Smooth muscle cell (in vitro differentiated cells): ENCODE measurements around the gene CEP57L1. TPM values are rescaled to one million over a fixed set of nuclear protein-coding genes. Genes with fewer than 3 reads are reported as not detected.

Experiments
- DNase-seq: peaks from one replicate; lab custom pipeline; 2025; ENCODE audit not compliant: unreplicated experiment; lab: John Stamatoyannopoulos, UW
- H2AFZ ChIP-seq: fragments of 200-600 bp; sonication (generic); 2 replicates; pipeline ENCODE4 v1.6.0; 2016; ENCODE audit warnings: antibody characterized with exemption, low read depth, mild to moderate bottlenecking
- H3F3A ChIP-seq: fragments of 200-600 bp; sonication (generic); 2 replicates; pipeline ENCODE4 v1.6.0; 2017; ENCODE audit warnings: antibody characterized with exemption, low read depth
- H3K27ac ChIP-seq: fragments of 200-600 bp; sonication (generic); 2 replicates; pipeline ENCODE4 v1.5.1; 2016; ENCODE audit warnings: low read depth, mild to moderate bottlenecking
- H3K27me3 ChIP-seq: fragments of 200-600 bp; sonication (generic); 2 replicates; pipeline ENCODE4 v1.6.1; 2016; ENCODE audit warnings: low read depth, mild to moderate bottlenecking
- H3K36me3 ChIP-seq: fragments of 200-600 bp; sonication (generic); 2 replicates; pipeline ENCODE4 v1.5.1; 2016; ENCODE audit warnings: low read depth
- H3K4me1 ChIP-seq: fragments of 200-600 bp; sonication (generic); 2 replicates; pipeline ENCODE4 v1.5.1; 2016; ENCODE audit warnings: low read depth
- H3K4me2 ChIP-seq: fragments of 200-600 bp; sonication (generic); 2 replicates; pipeline ENCODE4 v1.6.0; 2016; ENCODE audit warnings: mild to moderate bottlenecking
- H3K4me3 ChIP-seq: fragments of 200-600 bp; sonication (generic); 2 replicates; pipeline ENCODE4 v1.5.1; 2016; ENCODE audit warnings: mild to moderate bottlenecking
- H3K79me2 ChIP-seq: fragments of 200-600 bp; sonication (generic); 2 replicates; pipeline ENCODE4 v1.6.0; 2016; ENCODE audit warnings: low read depth, mild to moderate bottlenecking
- H3K9ac ChIP-seq: fragments of 200-600 bp; sonication (generic); 2 replicates; pipeline ENCODE4 v1.6.0; 2016; ENCODE audit warnings: low read depth
- H3K9me3 ChIP-seq: fragments of 200-600 bp; sonication (generic); replicated peaks from 2 replicates; pipeline ENCODE4 v1.5.1; 2016; ENCODE audit warnings: low read depth
- H4K20me1 ChIP-seq: fragments of 200-600 bp; sonication (generic); 2 replicates; pipeline ENCODE4 v1.6.0; 2016; ENCODE audit warnings: low read depth
- WGBS: methylation state at CpG from one replicate; pipeline ENCODE4 v1.1.7; 2016; ENCODE audit warnings: low lambda C conversion rate; 5-methylcytosine and 5-hydroxymethylcytosine counted together
- polyA plus RNA-seq: library from polyadenylated mRNA; unstranded; fragments of >200 nt; fragmentation: Nextera tagmentation; extraction: Ambion mirVana; gene quantifications from 2 replicates; pipeline ENCODE4 v1.2.1, GENCODE V29; 2016
- total RNA-seq: library from RNA; depleted of rRNA; stranded (reverse); fragments of >200 nt; gene quantifications from 2 replicates; pipeline ENCODE4 v1.2.3, GENCODE V29; 2014
- TF ChIP-seq, protein P1 (sequence below): fragments of 200-600 bp; sonication (generic); IDR thresholded peaks from 2 replicates; pipeline ENCODE4 v1.5.1; 2017; ENCODE audit warnings: borderline replicate concordance, mild to moderate bottlenecking, antibody characterized with exemption; ENCODE audit not compliant: insufficient read depth, poor library complexity, severe bottlenecking

Gene CEP57L1
- total and polyA plus RNA-seq, 2 experiments from 2014 or later, result 24.0 to 36.8 TPM

- TF ChIP-seq, protein P1, sequence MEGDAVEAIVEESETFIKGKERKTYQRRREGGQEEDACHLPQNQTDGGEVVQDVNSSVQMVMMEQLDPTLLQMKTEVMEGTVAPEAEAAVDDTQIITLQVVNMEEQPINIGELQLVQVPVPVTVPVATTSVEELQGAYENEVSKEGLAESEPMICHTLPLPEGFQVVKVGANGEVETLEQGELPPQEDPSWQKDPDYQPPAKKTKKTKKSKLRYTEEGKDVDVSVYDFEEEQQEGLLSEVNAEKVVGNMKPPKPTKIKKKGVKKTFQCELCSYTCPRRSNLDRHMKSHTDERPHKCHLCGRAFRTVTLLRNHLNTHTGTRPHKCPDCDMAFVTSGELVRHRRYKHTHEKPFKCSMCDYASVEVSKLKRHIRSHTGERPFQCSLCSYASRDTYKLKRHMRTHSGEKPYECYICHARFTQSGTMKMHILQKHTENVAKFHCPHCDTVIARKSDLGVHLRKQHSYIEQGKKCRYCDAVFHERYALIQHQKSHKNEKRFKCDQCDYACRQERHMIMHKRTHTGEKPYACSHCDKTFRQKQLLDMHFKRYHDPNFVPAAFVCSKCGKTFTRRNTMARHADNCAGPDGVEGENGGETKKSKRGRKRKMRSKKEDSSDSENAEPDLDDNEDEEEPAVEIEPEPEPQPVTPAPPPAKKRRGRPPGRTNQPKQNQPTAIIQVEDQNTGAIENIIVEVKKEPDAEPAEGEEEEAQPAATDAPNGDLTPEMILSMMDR, result no peak
- Histone ChIP-seq H3F3A (peaks cover 5% of the 10 kb centered on the region), H2AFZ (no peak overlapping the region), H3K36me3 (no peaks in the 10 kb centered on the region), H3K27me3 (no peaks in the 10 kb centered on the region), H3K4me2 (no peak overlapping the region), H3K4me1 (peaks cover 3% of the 10 kb centered on the region), H3K9ac (no peak overlapping the region), H4K20me1 (no peaks in the 10 kb centered on the region), H3K9me3 (no peaks in the 10 kb centered on the region), H3K4me3 (no peak overlapping the region), H3K27ac (no peak overlapping the region), H3K79me2 (peaks cover 6% of the 10 kb centered on the region)
- 81% methylated on average over 2 of the region's 2 CpGs for WGBS
- no peak for DNase-seq
Observed at GRCh38 chr6:109060571-109060970, 34.7 kb upstream of the CEP57L1 start.

DNA sequence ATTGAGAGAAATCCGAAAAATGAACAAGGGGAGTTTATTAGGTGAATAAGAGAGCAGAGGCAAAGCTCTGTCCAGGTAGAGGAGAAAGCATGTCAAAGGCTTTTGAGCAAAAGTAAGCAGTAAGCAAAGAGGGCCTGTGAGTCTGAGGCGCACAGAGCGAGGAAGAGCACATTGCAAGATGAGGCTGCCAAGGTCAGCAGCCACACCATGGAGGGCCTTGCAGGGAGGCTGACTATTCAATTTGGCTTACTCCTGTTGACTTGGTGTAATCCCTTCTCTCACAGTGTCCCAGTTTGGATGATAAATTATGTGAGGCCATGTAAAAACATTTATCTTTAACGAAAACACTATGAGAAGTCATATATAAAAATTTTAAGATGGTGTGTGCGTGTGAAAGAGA is 33.1 kb upstream of the CEP57L1 start:
- TF ChIP-seq, protein P1, result no peak
- peaks cover 6% of the 10 kb centered on the region for H3K79me2 ChIP-seq
- WGBS, result 86% methylated on average over 5 of the region's 5 CpGs
- H3K36me3 ChIP-seq, result no peaks in the 10 kb centered on the region
- H3K27me3 ChIP-seq, result no peaks in the 10 kb centered on the region
- H3K4me3 ChIP-seq, result no peak overlapping the region
- no peaks in the 10 kb centered on the region for H3F3A ChIP-seq
- H3K4me1 ChIP-seq, result no peaks in the 10 kb centered on the region
- H3K4me2 ChIP-seq, result no peak overlapping the region
- no peaks in the 10 kb centered on the region for H4K20me1 ChIP-seq
- no peak overlapping the region for H2AFZ ChIP-seq
- H3K9me3 ChIP-seq, result no peaks in the 10 kb centered on the region
- H3K27ac ChIP-seq, result no peak overlapping the region
- DNase-seq, result no peak
- H3K9ac ChIP-seq, result no peak overlapping the region

GRCh38 chr6:109062767-109063352 is 32.4 kb upstream of the CEP57L1 start:
- Histone ChIP-seq H3K36me3 (no peaks in the 10 kb centered on the region), H3K9ac (no peak overlapping the region), H3F3A (no peaks in the 10 kb centered on the region), H3K79me2 (peaks cover 6% of the 10 kb centered on the region), H3K27me3 (no peaks in the 10 kb centered on the region), H3K9me3 (no peaks in the 10 kb centered on the region), H3K4me3 (no peak overlapping the region), H2AFZ (no peak overlapping the region), H4K20me1 (no peaks in the 10 kb centered on the region), H3K4me2 (no peak overlapping the region), H3K27ac (no peak overlapping the region), H3K4me1 (no peaks in the 10 kb centered on the region)
- 88% methylated on average over 3 of the region's 4 CpGs for WGBS
- no peak for DNase-seq
- TF ChIP-seq, protein P1, result no peak

- Histone ChIP-seq H3K27me3 (no peaks in the 10 kb centered on the region), H3K9ac (no peak overlapping the region), H3K4me2 (no peak overlapping the region), H3K4me3 (no peak overlapping the region), H3F3A (no peaks in the 10 kb centered on the region), H3K9me3 (no peaks in the 10 kb centered on the region), H3K36me3 (no peaks in the 10 kb centered on the region), H2AFZ (no peak overlapping the region), H3K27ac (no peak overlapping the region), H4K20me1 (no peaks in the 10 kb centered on the region), H3K4me1 (no peaks in the 10 kb centered on the region), H3K79me2 (peaks cover 7% of the 10 kb centered on the region)
- 94% methylated on average over 2 of the region's 2 CpGs for WGBS
- DNase-seq, result no peak
- TF ChIP-seq, protein P1, result no peak
Observed at GRCh38 chr6:109069746-109070145, 25.6 kb upstream of the CEP57L1 start.
